Measurements from ENCODE around the gene KIRREL2. TPM values are rescaled to one million over a fixed set of nuclear protein-coding genes. Genes with fewer than 3 reads are reported as not detected.

Gene KIRREL2
- total and polyA plus RNA-seq, 10 donors = 0.10 to 0.27 (median 0.14) TPM; not detected in 6

DNA sequence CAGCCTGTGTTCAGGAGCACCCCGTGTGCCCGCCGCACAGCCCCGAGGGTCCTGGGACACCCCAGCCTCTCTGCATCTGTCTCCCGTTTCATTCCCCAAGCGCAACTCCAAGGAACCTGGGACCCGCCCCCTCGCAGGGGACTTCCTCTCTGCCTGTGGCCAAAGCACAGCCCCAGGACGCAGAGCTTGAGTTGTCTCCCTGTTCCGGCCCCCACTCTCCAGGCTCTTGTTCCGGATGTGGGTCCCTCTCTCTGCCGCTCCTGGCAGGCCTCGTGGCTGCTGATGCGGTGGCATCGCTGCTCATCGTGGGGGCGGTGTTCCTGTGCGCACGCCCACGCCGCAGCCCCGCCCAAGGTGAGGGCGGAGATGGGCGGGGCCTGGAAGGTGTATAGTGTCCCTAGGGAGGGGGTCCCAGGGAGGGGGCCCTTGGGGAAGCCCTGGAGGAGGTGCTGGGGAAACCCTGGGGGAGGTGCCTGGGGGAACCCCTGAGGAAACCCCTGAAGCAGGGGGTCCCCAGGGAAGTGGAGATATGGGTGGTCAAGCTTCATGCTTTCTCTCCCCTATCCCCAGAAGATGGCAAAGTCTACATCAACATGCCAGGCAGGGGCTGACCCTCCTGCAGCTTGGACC, 47.0 kb downstream of the KIRREL2 start:
- peaks cover 19 to 88% (median 51%) of the 10 kb centered on the region in 6 donors for H3K4me1 ChIP-seq
- TF ChIP-seq POLR2A (IDR thresholded peaks at IDR 0.05) = peak in 1 of 3 donors; percentile 35
- TF ChIP-seq, protein P1, sequence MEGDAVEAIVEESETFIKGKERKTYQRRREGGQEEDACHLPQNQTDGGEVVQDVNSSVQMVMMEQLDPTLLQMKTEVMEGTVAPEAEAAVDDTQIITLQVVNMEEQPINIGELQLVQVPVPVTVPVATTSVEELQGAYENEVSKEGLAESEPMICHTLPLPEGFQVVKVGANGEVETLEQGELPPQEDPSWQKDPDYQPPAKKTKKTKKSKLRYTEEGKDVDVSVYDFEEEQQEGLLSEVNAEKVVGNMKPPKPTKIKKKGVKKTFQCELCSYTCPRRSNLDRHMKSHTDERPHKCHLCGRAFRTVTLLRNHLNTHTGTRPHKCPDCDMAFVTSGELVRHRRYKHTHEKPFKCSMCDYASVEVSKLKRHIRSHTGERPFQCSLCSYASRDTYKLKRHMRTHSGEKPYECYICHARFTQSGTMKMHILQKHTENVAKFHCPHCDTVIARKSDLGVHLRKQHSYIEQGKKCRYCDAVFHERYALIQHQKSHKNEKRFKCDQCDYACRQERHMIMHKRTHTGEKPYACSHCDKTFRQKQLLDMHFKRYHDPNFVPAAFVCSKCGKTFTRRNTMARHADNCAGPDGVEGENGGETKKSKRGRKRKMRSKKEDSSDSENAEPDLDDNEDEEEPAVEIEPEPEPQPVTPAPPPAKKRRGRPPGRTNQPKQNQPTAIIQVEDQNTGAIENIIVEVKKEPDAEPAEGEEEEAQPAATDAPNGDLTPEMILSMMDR (IDR thresholded peaks at IDR 0.05 in 8 of 11, conservative IDR thresholded peaks at IDR 0.05 in 3 of 11) = peak in 3 of 11 experiments; percentile 11 to 24 (median 21)
- TF ChIP-seq POLR2AphosphoS5 (IDR thresholded peaks at IDR 0.05) = peak; percentile 96 to 97 (median 96)
- H3K36me3 ChIP-seq = peaks cover 0 to 19% (median 0%) of the 10 kb centered on the region in 6 donors
- H3K9me3 ChIP-seq = no peaks in the 10 kb centered on the region
- H3K27me3 ChIP-seq (replicated peaks in 1 of 7) = no peaks in the 10 kb centered on the region
- peak; percentile 98 for DNase-seq
- peak overlapping the region; percentile 86 to 99 (median 96) for H3K27ac ChIP-seq
- peak overlapping the region; percentile 8 to 89 (median 39) for H3K4me3 ChIP-seq
- 1 to 2% (median 1%) methylated on average over 16 to 24 of the region's 24 CpGs for WGBS, 5 donors
- intact Hi-C loops (cut with DNase I; ENCODE audit: low total_unique reads) = no loop called here

GRCh38 chr19:35904311-35905068, 47.8 kb downstream of the KIRREL2 start:
- Histone ChIP-seq H3K4me1 (peaks cover 19 to 90% (median 58%) of the 10 kb centered on the region in 6 donors), H3K9me3 (no peaks in the 10 kb centered on the region), H3K27me3 (replicated peaks in 1 of 7) (no peaks in the 10 kb centered on the region), H3K36me3 (peaks cover 0 to 19% (median 0%) of the 10 kb centered on the region in 6 donors), H3K4me3 (peak overlapping the region in 1 of 8 donors; percentile 89), H3K27ac (peak overlapping the region; percentile 86 to 99 (median 96))
- TF ChIP-seq POLR2A (IDR thresholded peaks at IDR 0.05) (no peak), POLR2AphosphoS5 (IDR thresholded peaks at IDR 0.05) (peak in 1 of 3 donors; percentile 74)
- WGBS, 5 donors = 71 to 80% (median 78%) methylated on average over 10 of the region's 10 CpGs
- no peak for DNase-seq
- intact Hi-C loops (cut with DNase I; ENCODE audit: low total_unique reads) = no loop called here

- Histone ChIP-seq H3K27ac (peak overlapping the region; percentile 0 to 99 (median 96)), H3K36me3 (peaks cover 0 to 19% (median 0%) of the 10 kb centered on the region in 6 donors), H3K9me3 (no peaks in the 10 kb centered on the region), H3K4me3 (peak overlapping the region in 3 of 8 donors; percentile 0 to 89 (median 2)), H3K27me3 (replicated peaks in 1 of 7) (no peaks in the 10 kb centered on the region), H3K4me1 (peaks cover 19 to 98% (median 65%) of the 10 kb centered on the region in 6 donors)
- no peak for DNase-seq
- TF ChIP-seq POLR2A (IDR thresholded peaks at IDR 0.05) (no peak), POLR2AphosphoS5 (IDR thresholded peaks at IDR 0.05) (no peak)
- TF ChIP-seq, protein P1 (IDR thresholded peaks at IDR 0.05 in 8 of 11, conservative IDR thresholded peaks at IDR 0.05 in 3 of 11) = no peak
- 64 to 81% (median 72%) methylated on average over 6 of the region's 6 CpGs for WGBS, 5 donors
- intact Hi-C loops (cut with DNase I; ENCODE audit: low total_unique reads) = no loop called here
These were observed 48.5 kb downstream of the KIRREL2 start for GRCh38 chr19:35905178-35905727.

DNA sequence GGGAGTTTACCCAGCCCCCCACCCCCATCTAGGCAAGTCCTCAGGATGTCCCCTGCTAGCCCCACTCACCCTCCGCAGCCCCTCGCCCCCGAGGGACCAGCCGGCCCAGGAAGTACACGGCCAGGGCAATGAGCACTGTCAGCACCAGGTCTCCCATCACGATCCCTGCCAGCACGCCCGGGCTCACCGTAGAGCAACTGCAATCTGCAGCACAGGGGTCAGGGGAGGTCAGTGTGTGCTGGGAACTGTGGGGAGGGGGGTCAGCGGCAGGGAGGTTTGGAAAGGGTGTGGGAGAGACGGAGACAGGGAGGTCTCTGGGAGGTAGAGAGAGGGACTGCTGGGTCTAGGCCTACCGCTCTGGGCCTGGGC, 50.6 kb downstream of the KIRREL2 start:
- intact Hi-C loops (cut with DNase I; ENCODE audit: low total_unique reads) = no loop called here
- H3K4me3 ChIP-seq = peak overlapping the region in 7 of 8 donors; percentile 26 to 89 (median 43)
- TF ChIP-seq, protein P1 (IDR thresholded peaks at IDR 0.05 in 8 of 11, conservative IDR thresholded peaks at IDR 0.05 in 3 of 11) = no peak
- TF ChIP-seq POLR2A (IDR thresholded peaks at IDR 0.05) (no peak), POLR2AphosphoS5 (IDR thresholded peaks at IDR 0.05) (no peak)
- H3K27ac ChIP-seq = peak overlapping the region in 7 of 8 donors; percentile 81 to 99 (median 96)
- H3K9me3 ChIP-seq = no peaks in the 10 kb centered on the region
- no peaks in the 10 kb centered on the region for H3K27me3 ChIP-seq (replicated peaks in 1 of 7)
- peaks cover 5 to 100% (median 61%) of the 10 kb centered on the region in 6 donors for H3K4me1 ChIP-seq
- peak; percentile 82 for DNase-seq
- H3K36me3 ChIP-seq = peaks cover 0 to 19% (median 0%) of the 10 kb centered on the region in 6 donors
- 52 to 69% (median 66%) methylated on average over 10 to 12 of the region's 12 CpGs for WGBS, 5 donors

All from spleen (tissue), 11 donors.